Measurements from ENCODE around the gene SETBP1. TPM values are rescaled to one million over a fixed set of nuclear protein-coding genes. Genes with fewer than 3 reads are reported as not detected.

The SETBP1 gene
- total and polyA plus RNA-seq, 9 of the 15 experiments (the other 6 are each of a cell fraction or from before 2014, with no cell fraction given): under 0.01 to 0.13 (median 0.04) TPM

- TF ChIP-seq ZNF551 (CRISPR knock-in tag; IDR thresholded peaks at IDR 0.05): no peak
Observed at GRCh38 chr18:44946529-44947113, 265.9 kb downstream of the SETBP1 start (continued).

- Histone ChIP-seq H3K9me3 (replicated peaks; ENCODE audit: control insufficient read depth, insufficient read depth, low read depth, low read length) (no peaks in the 10 kb centered on the region), H3K79me2 (ENCODE audit: control insufficient read depth, insufficient read depth, low read length) (no peaks in the 10 kb centered on the region), H3K9me1 (ENCODE audit: control insufficient read depth, insufficient read depth, low read length) (no peaks in the 10 kb centered on the region), H2AFZ (ENCODE audit: low read depth, low read length) (no peak overlapping the region), H3K4me3 (no peak overlapping the region), H3K9ac (ENCODE audit: insufficient read depth in 1 of 2, low read depth in 2 of 2, low read length in 2 of 2) (no peak overlapping the region), H4K20me1 (replicated peaks; ENCODE audit: control insufficient read depth, insufficient read depth, low read length) (no peaks in the 10 kb centered on the region), H3K36me3 (ENCODE audit: control insufficient read depth, insufficient read depth, low read length) (no peaks in the 10 kb centered on the region), H3K27me3 (ENCODE audit: control insufficient read depth in 2 of 2, insufficient read depth in 2 of 2, low read length in 2 of 2) (peaks cover 4 to 30% of the 10 kb centered on the region in 2 experiments; a peak in 3 of 5 replicates), H3K27ac (ENCODE audit: extremely low read depth, low read depth, low read length) (no peak overlapping the region), H3K4me2 (ENCODE audit: insufficient read depth, low read length) (no peak overlapping the region), H3K4me1 (replicated peaks in 1 of 2; ENCODE audit: control insufficient read depth in 2 of 2, insufficient read depth in 2 of 2, low read length in 2 of 2) (no peaks in the 10 kb centered on the region)
- intact Hi-C loops (cut with micrococcal nuclease): no loop called here
- CTCF ChIA-PET (ENCODE audit: low intra/inter-chr PET ratio): no interaction called here
- POLR2A ChIA-PET: no interaction called here
- 0% methylated on average over 5 of the region's 7 CpGs for WGBS (ENCODE audit: insufficient coverage, low coverage, missing lambda C conversion rate)
- no TSS peak for BruUV-seq (replicated peaks)
- TF ChIP-seq ZKSCAN1 (IDR thresholded peaks at IDR 0.05; ENCODE audit: low read depth, low read length) (no peak), HOXB6 (CRISPR knock-in tag; IDR thresholded peaks at IDR 0.05; ENCODE audit: borderline replicate concordance) (no peak), NR1H2 (CRISPR knock-in tag; IDR thresholded peaks at IDR 0.05) (no peak), NFRKB (IDR thresholded peaks at IDR 0.05; ENCODE audit: low read depth) (no peak), IFI16 (CRISPR knock-in tag; IDR thresholded peaks at IDR 0.05) (no peak), RBM39 (optimal IDR thresholded peaks at IDR 0.05; ENCODE audit: low read depth, low read length) (no peak), TCF3 (CRISPR knock-in tag; IDR thresholded peaks at IDR 0.05) (no peak)
- no peak for DNase-seq (ENCODE audit: extremely low read depth in 1 of 4, low spot score in 3 of 4)
- no peak for ATAC-seq
- in situ Hi-C loops (cut with MboI): no loop called here
- FAIRE-seq: no peak
Observed at GRCh38 chr18:44949967-44950366, 269.3 kb downstream of the SETBP1 start.
